Activated T-helper 2 cell treated with anti-CD3 and anti-CD28 coated beads, Interferon-gamma antibody, Interleukin-2, Interleukin-4, amounts not matched to agents 10 μg/mL and 5 μg/mL and 100 μg/mL, durations not matched to agents 14 hours and 24 hours and 36 hours (primary cell): Measurements from ENCODE around the gene SOBP. TPM values are rescaled to one million over a fixed set of nuclear protein-coding genes. Genes with fewer than 3 reads are reported as not detected.

Source experiments
- DNase-seq: peaks from one replicate; pipeline ENCODE4 v3.0.0; 2021; ENCODE audit warnings: low spot score
- H3K27ac Mint-ChIP-seq: one replicate; pipeline ENCODE4 v1.8.0; 2021; ENCODE audit warnings: mixed read lengths
- H3K27me3 Mint-ChIP-seq: one replicate; pipeline ENCODE4 v1.8.0; 2021; ENCODE audit warnings: low read depth, mixed read lengths
- H3K36me3 Mint-ChIP-seq: one replicate; pipeline ENCODE4 v1.8.0; 2021; ENCODE audit warnings: low read depth, mixed read lengths
- H3K4me1 Mint-ChIP-seq: one replicate; pipeline ENCODE4 v1.8.0; 2021; ENCODE audit warnings: low read depth, mixed read lengths
- H3K4me3 Mint-ChIP-seq: one replicate; pipeline ENCODE4 v1.8.0; 2021; ENCODE audit warnings: low read depth, mild to moderate bottlenecking, moderate library complexity, mixed read lengths
- H3K9me3 Mint-ChIP-seq: one replicate; pipeline ENCODE4 v1.8.0; 2021; ENCODE audit warnings: mixed read lengths
- intact Hi-C: fragments of 100-400 bp; cut with micrococcal nuclease; formaldehyde crosslinking; loops from one replicate; pipeline ENCODE4 v1.15.1; 2023
- total RNA-seq: library from RNA; stranded (reverse); gene quantifications from 2 replicates; pipeline ENCODE4 v1.2.3, GENCODE V29; 2022

Gene SOBP
- total RNA-seq, 1 donor from 2014 or later: 0.18 TPM

GRCh38 chr6:107554326-107554725 is 64.4 kb downstream of the SOBP start:
- intact Hi-C loops: no loop called here
- no peaks in the 10 kb centered on the region for H3K9me3 Mint-ChIP-seq
- H3K27me3 Mint-ChIP-seq: peaks cover 17% of the 10 kb centered on the region
- no peak overlapping the region for H3K27ac Mint-ChIP-seq
- DNase-seq: no peak
- H3K36me3 Mint-ChIP-seq: no peaks in the 10 kb centered on the region
- no peak overlapping the region for H3K4me3 Mint-ChIP-seq
- H3K4me1 Mint-ChIP-seq: no peaks in the 10 kb centered on the region

- H3K27me3 Mint-ChIP-seq: peaks cover 23% of the 10 kb centered on the region
These were observed 65.0 kb downstream of the SOBP start for GRCh38 chr6:107554918-107555317.

DNA sequence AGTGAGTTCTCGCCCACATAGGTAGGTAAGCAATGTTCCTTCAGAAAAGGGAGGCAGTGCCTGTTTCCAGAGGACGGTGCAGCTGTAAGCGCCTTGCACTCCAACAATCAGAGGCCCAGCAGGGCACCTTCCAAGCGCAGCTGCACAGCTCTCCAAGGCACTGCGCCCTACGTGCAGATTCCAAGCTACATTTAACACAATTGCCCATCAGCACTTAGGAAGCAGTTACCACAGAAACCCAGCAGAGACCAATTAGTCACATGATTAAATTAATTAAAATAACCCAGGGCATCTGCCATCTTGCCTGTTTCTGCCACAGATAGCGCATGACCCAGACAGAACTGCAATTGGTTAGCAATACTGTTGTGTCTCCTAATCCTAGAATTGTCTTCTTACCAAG is 65.5 kb downstream of the SOBP start:
- Mint-ChIP-seq H3K27me3 (peaks cover 24% of the 10 kb centered on the region), H3K4me3 (no peak overlapping the region), H3K36me3 (no peaks in the 10 kb centered on the region), H3K9me3 (no peaks in the 10 kb centered on the region), H3K4me1 (no peaks in the 10 kb centered on the region), H3K27ac (no peak overlapping the region)
- intact Hi-C loops: no loop called here
- no peak for DNase-seq

More at GRCh38 chr6:107554918-107555317, 65.0 kb downstream of the SOBP start:
- intact Hi-C loops: no loop called here
- Mint-ChIP-seq H3K9me3 (no peaks in the 10 kb centered on the region), H3K36me3 (no peaks in the 10 kb centered on the region), H3K27ac (no peak overlapping the region), H3K4me3 (no peak overlapping the region), H3K4me1 (no peaks in the 10 kb centered on the region)
- DNase-seq: no peak

DNA sequence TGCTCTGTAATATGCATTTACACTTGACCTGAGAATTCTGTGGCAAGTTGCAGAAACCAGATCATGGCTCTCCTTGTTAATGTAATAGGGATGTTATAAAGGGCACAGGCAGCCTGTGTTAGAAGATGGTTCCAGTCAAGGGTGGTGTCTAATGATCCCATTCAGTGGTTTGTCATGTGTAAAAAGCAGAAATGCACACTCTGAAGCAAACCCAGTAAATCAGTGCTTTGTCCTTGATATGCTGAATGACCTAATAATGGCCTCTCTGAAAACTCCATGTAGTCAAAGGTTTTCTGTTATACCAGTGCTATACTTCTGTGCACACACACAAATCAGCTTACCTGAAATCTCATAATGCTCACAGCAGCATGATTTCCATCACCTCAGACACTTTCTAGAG is 66.2 kb downstream of the SOBP start:
- peaks cover 24% of the 10 kb centered on the region for H3K27me3 Mint-ChIP-seq
- no peaks in the 10 kb centered on the region for H3K9me3 Mint-ChIP-seq
- intact Hi-C loops: no loop called here
- no peak for DNase-seq
- H3K27ac Mint-ChIP-seq: no peak overlapping the region
- H3K36me3 Mint-ChIP-seq: no peaks in the 10 kb centered on the region
- no peaks in the 10 kb centered on the region for H3K4me1 Mint-ChIP-seq
- H3K4me3 Mint-ChIP-seq: no peak overlapping the region

GRCh38 chr6:107557698-107558097 is 67.8 kb downstream of the SOBP start:
- Mint-ChIP-seq H3K4me1 (no peaks in the 10 kb centered on the region), H3K27me3 (peaks cover 23% of the 10 kb centered on the region), H3K27ac (no peak overlapping the region), H3K4me3 (no peak overlapping the region), H3K36me3 (no peaks in the 10 kb centered on the region), H3K9me3 (no peaks in the 10 kb centered on the region)
- intact Hi-C loops: no loop called here
- DNase-seq: no peak

GRCh38 chr6:107560657-107561056 is 70.7 kb downstream of the SOBP start:
- intact Hi-C loops: no loop called here
- no peaks in the 10 kb centered on the region for H3K4me1 Mint-ChIP-seq
- H3K36me3 Mint-ChIP-seq: no peaks in the 10 kb centered on the region
- no peaks in the 10 kb centered on the region for H3K9me3 Mint-ChIP-seq
- peaks cover 26% of the 10 kb centered on the region for H3K27me3 Mint-ChIP-seq
- DNase-seq: no peak
- no peak overlapping the region for H3K27ac Mint-ChIP-seq
- H3K4me3 Mint-ChIP-seq: no peak overlapping the region

GRCh38 chr6:107561306-107561705 is 71.4 kb downstream of the SOBP start:
- Mint-ChIP-seq H3K9me3 (no peaks in the 10 kb centered on the region), H3K36me3 (no peaks in the 10 kb centered on the region), H3K27me3 (peaks cover 26% of the 10 kb centered on the region), H3K4me3 (no peak overlapping the region), H3K4me1 (no peaks in the 10 kb centered on the region), H3K27ac (no peak overlapping the region)
- intact Hi-C loops: no loop called here
- DNase-seq: no peak

DNA sequence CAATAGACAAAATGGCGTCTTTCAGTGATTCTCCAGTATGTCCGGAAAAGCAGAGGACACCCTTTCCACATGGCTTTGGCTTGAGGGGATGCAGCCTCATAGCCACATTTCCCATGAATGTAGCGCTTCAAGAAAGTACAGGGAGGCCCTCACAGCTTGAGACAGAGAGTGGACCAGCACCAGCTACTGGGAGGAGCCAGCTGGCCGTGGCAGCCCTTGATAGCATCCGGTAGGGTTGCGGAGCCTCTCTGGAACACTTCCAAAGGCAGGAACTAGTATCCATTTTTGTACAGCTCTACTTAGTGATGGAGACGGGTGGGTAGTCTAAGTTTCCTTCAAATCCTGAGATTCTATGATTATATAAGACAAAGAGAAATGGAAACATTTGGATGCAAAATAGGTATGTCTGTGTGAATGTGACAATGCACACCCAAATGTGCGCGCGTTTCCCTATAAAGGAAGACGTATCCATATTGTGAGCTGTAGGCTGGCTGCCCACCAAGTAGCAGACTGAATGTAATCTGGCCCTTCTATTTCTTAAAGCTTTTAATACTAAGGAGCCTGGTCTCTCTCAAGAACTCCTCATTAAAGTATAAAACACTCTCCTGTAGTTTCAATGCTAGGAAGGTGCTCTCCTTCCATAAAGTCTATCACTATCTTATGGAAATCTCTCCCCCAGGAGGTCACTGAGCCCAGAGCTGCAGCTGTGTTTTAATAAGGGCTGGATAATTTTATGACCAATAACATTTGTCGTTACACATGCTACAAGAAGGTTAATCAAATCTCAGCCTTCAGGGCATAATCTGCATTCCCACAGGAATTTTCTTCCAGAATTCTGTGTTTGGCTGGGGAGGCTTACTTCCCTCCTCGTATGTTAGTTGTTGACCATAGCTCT is 74.0 kb downstream of the SOBP start:
- DNase-seq: no peak
- Mint-ChIP-seq H3K36me3 (no peaks in the 10 kb centered on the region), H3K4me3 (no peak overlapping the region), H3K27ac (no peak overlapping the region), H3K9me3 (no peaks in the 10 kb centered on the region), H3K27me3 (peaks cover 25% of the 10 kb centered on the region), H3K4me1 (no peaks in the 10 kb centered on the region)
- intact Hi-C loops: no loop called here

GRCh38 chr6:107564589-107564951 is 74.7 kb downstream of the SOBP start:
- intact Hi-C loops: no loop called here
- Mint-ChIP-seq H3K4me3 (no peak overlapping the region), H3K27ac (no peak overlapping the region), H3K4me1 (no peaks in the 10 kb centered on the region), H3K9me3 (no peaks in the 10 kb centered on the region), H3K36me3 (no peaks in the 10 kb centered on the region), H3K27me3 (peaks cover 18% of the 10 kb centered on the region)
- no peak for DNase-seq

GRCh38 chr6:107565165-107565723 is 75.3 kb downstream of the SOBP start:
- DNase-seq: no peak
- H3K27ac Mint-ChIP-seq: no peak overlapping the region
- peaks cover 17% of the 10 kb centered on the region for H3K27me3 Mint-ChIP-seq
- no peaks in the 10 kb centered on the region for H3K36me3 Mint-ChIP-seq
- H3K4me3 Mint-ChIP-seq: no peak overlapping the region
- H3K9me3 Mint-ChIP-seq: no peaks in the 10 kb centered on the region
- H3K4me1 Mint-ChIP-seq: no peaks in the 10 kb centered on the region
- intact Hi-C loops: no loop called here

- Mint-ChIP-seq H3K4me3 (no peak overlapping the region), H3K9me3 (no peaks in the 10 kb centered on the region), H3K27me3 (peaks cover 25% of the 10 kb centered on the region), H3K36me3 (no peaks in the 10 kb centered on the region), H3K27ac (no peak overlapping the region), H3K4me1 (no peaks in the 10 kb centered on the region)
- intact Hi-C loops: no loop called here
- no peak for DNase-seq
These were observed 77.7 kb downstream of the SOBP start for GRCh38 chr6:107567643-107568042.

DNA sequence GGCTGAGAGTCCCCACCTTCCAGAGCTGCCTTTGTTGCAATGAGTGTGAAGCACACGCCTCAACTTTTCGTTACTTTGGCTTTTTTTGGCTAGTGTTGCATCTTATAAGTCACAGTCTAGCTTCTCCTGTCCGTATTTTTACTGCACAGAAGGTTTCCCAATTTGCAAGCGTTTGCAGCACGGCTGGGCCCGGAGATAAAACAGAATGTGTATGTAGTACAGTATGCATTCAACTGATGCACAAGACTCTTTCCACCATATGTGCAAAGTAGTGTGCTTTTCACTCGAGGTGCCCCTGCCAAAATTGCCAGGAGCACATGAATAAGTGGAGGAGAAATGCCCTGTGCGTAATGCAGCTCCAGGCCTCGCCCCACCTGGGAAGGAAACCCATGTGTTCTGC is 79.6 kb downstream of the SOBP start:
- H3K36me3 Mint-ChIP-seq: no peaks in the 10 kb centered on the region
- no peak overlapping the region for H3K27ac Mint-ChIP-seq
- intact Hi-C loops: no loop called here
- no peaks in the 10 kb centered on the region for H3K9me3 Mint-ChIP-seq
- H3K27me3 Mint-ChIP-seq: peaks cover 31% of the 10 kb centered on the region
- no peak overlapping the region for H3K4me3 Mint-ChIP-seq
- no peaks in the 10 kb centered on the region for H3K4me1 Mint-ChIP-seq
- DNase-seq: no peak

DNA sequence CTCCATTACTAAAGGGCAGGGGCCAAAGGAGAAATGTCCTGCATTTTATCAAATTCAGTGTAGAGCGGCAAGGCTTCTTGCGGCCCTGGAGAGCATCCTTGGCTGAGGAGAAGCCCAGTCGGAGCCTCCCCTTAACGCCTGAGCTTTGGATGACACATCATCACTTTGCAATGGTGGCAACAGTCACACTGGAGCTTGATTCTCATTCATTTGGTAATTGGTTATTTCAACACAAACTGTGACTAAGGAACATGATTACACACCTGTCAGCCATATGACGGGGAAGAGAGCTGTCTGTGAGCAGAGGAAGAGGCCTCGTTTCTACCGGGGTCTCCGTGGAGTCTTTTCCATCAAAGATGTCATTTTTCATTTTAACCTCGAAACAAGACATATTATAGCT is 81.4 kb downstream of the SOBP start:
- no peaks in the 10 kb centered on the region for H3K36me3 Mint-ChIP-seq
- no peaks in the 10 kb centered on the region for H3K4me1 Mint-ChIP-seq
- intact Hi-C loops: no loop called here
- no peak for DNase-seq
- no peaks in the 10 kb centered on the region for H3K9me3 Mint-ChIP-seq
- no peak overlapping the region for H3K4me3 Mint-ChIP-seq
- no peak overlapping the region for H3K27ac Mint-ChIP-seq
- H3K27me3 Mint-ChIP-seq: peaks cover 30% of the 10 kb centered on the region
